ENCODE measurements around the gene GPR34.
A peak's percentile ranks its signal among the peaks of the same experiment; 100 is the strongest.
"Not testable (repeated sequence)": the region's sequence is repeated elsewhere in the genome, so short reads cannot be mapped to it uniquely, and the experiment has no call there.

Gene GPR34

GRCh38 chrX:41688835-41689234 is at the start of gene GPR34:
TSS of gene GPR34 (plus strand) at chrX:41688973. CDS start at chrX:41695634, 6,661 bp downstream.
- DNase-seq (ENCODE audit: low read depth) = no peak

- DNase-seq (ENCODE audit: low read depth) = not testable (repeated sequence)
These were observed 42.6 kb upstream of the GPR34 start for GRCh38 chrX:41646201-41646600.

DNA sequence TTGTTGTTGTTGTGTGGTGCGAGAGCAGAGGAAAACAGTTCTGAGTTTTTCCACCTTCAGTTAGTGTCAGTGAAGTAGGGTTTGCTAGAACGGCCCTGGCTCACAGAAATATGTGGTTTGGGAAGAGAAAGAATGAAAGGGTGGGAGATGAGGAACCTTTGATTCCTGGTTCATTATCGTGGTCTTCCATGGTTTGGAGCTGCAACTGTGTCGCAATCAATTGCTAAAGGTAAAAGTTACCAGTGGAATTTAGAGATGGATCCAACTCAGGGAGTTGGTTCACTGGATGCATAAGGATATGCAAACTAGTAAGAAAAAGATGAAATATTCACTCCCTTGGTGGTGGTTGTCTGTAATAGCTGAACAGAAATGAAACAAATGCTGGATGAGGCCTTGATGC is 35.6 kb upstream of the GPR34 start:
- no peak for DNase-seq (ENCODE audit: low read depth)

- no peak for DNase-seq (ENCODE audit: low read depth)
These were observed 33.7 kb upstream of the GPR34 start for GRCh38 chrX:41655101-41655500.

- DNase-seq (ENCODE audit: low read depth) = no peak
These were observed 33.1 kb upstream of the GPR34 start for GRCh38 chrX:41655631-41656030.

DNA sequence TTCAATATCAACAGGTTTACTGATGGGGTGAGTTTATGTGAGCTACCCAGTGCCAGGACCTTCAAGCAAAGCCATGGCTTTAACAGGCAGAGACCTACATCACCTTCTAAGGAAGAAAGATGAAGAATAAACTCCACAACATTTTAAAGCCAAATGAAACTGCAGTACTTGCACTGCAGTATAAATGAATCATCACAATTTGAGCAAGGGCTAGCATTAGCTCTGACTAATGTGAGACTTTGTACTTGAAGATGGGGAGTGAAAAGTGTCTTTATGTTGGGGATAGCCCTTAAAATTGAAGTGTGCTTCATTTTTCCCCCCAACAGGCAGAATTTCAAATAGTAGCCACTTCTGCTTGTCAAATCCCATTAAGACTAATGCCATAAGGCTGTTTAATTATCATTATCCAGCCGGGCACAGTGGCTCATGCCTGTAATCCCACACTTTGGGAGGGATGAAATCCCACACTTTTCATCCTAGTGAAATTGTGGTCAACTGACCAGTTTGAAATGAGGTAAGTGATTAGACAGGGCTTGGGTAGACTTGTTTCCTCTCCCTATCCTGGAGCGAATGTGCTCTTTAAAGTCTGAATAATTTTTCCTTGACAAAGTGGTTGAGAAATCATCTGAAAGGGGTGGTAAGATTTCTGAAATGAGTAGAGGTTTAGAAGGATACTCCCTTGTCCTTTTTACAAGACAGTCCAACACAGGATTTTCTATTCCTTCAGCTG is 27.2 kb upstream of the GPR34 start:
- DNase-seq (ENCODE audit: low read depth) = no peak

- DNase-seq (ENCODE audit: low read depth) = no peak
These were observed 24.3 kb upstream of the GPR34 start for GRCh38 chrX:41664375-41664901.

- DNase-seq (ENCODE audit: low read depth) = no peak
These were observed 23.9 kb upstream of the GPR34 start for GRCh38 chrX:41664908-41665307.

DNA sequence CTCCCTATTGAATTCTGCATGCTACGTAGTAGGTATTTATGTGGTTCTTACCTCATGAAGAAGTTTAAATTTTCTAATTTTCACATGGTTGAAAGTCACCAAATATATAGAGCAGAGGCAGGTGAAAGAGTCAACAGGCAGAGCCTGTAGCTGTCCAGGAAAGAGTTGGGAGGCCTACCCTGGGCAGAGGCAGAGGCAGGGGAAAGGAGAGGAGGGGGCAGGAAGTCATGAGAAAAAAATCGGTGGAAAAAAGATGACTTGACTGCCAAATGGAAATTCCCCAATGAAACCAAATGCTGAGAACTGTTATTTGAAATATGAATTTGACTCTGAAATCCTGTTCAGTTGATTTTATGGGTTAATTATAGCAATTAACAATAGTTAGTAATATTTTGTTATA is 23.1 kb upstream of the GPR34 start:
- DNase-seq (ENCODE audit: low read depth) = no peak

- DNase-seq (ENCODE audit: low read depth) = peak; percentile 40
These were observed 22.5 kb upstream of the GPR34 start for GRCh38 chrX:41666251-41666650.

GRCh38 chrX:41667631-41668030 is 21.1 kb upstream of the GPR34 start:
- DNase-seq (ENCODE audit: low read depth) = no peak

GRCh38 chrX:41670112-41670511 is 18.7 kb upstream of the GPR34 start:
- DNase-seq (ENCODE audit: low read depth) = no peak

DNA sequence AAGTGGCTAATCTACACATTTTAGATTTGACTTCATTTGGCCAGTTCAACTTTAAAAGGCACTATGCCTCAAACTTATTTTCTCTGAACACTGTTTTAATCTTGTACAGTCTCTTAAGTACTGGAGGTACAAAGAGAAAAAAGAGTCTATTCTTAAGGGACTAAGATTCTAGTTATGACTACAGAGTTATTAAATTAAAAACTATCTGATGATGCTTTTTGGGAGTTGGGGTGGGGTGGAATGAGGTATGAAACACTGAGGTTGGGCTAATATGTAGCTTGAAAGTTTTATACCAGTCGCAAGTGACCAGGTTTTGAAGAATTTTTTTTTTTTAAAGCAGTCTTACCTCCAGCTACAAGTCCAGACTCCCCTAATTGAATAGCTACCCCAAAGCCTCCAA is 17.7 kb upstream of the GPR34 start:
- DNase-seq (ENCODE audit: low read depth) = no peak

DNA sequence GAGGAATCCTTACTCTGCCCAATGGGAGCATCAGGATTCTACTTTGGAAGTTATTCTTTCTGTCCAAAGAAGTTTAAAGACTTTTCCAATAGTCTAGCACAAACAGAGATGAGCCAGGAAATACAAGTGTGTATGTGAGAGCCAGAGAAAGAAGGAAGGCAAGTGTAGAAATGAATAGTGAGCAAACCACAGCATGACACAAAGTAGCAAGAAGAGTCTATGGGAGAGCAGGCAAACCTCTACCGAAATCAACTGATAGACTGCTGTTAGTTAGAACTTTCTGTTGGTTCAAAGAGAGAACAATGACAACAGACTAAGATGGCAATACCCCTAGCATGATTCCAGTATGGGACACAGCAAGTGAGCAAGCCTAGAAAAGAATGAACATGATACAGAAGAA is 16.1 kb upstream of the GPR34 start:
- no peak for DNase-seq (ENCODE audit: low read depth)

GRCh38 chrX:41676361-41676760 is 12.4 kb upstream of the GPR34 start:
- not testable (repeated sequence) for DNase-seq (ENCODE audit: low read depth)

DNA sequence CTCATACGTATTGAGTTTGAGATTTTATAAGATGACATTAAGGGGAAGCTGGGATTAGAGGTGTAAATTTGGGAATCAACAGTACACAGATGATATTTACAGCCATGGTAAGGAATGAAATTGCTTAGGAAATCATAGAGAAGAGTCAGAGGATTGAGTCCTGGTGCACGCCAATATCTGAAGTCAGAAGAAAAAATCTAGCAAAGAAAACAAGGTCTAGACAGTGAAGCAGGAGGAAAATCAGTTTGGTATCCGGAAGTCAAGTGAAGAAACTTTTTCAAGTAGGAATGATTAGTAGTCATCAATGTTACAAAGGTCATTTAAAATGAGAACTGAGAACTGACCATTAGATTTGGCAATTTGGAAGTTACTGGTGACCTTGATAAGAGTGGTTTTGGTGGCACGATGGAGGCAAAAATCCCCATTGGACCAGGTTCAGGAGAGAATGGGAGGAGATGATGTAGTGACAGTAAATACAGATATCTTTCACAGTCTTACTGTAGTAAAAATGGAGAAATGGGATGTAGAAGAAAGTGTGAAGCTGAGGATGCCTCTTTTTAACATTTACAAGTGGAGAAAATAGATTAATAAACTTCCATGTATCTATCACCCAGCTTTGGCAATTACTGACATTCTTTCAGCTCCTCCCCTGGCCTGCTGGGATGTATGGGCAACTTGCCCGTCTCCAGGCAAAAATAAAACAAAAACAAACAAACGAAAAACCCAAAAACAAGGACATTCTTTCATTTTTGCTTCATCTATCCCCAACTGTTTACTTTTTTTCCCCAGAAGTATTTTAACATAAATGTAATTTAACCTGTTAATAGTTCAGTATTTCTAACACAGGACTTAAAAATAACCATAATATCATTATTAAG is 11.4 kb upstream of the GPR34 start:
- DNase-seq (ENCODE audit: low read depth) = no peak

- no peak for DNase-seq (ENCODE audit: low read depth)
These were observed 4.6 kb upstream of the GPR34 start for GRCh38 chrX:41684138-41684537.

GRCh38 chrX:41684940-41685339 is 3.8 kb upstream of the GPR34 start:
- DNase-seq (ENCODE audit: low read depth) = no peak

DNA sequence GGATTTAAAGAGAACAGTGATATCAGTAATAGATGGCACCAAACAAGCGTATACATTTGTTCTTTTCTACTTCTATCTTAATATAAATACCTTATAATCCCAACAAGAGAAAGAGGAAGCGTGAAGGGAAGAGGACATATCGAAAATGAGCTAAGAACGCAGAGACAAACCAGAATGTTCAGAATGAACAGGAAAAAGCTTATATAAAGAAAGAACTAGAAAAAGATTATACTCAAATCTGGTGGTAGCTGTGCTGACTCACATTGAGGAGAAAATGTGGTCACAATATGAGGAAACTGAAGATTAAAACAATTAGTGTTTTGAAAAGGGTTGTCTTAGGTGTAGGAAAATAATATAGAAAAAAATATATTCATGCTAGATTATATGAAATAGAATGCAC is 2.0 kb upstream of the GPR34 start:
- no peak for DNase-seq (ENCODE audit: low read depth)

DNA sequence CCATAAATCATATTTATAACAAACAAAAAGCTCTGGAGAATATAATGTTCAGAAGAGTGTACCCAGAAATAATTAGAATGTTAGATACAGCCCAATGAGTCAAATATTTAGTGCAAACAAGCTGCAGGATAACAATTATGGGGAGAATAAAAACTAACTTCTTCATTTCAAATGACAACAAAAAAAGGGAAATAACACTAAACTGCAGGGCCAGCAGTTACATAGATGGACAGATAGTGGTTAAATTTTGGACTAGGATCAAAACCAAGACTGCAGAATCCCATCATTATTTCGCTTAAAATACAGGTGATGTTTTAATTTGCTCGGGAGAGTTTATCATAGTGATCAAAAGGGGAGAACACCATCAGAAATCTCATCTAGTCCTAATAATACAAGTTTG is 617 bp upstream of the GPR34 start:
- no peak for DNase-seq (ENCODE audit: low read depth)

- no peak for DNase-seq (ENCODE audit: low read depth)
These were observed 938 bp downstream of the GPR34 start for GRCh38 chrX:41689711-41690110.

DNA sequence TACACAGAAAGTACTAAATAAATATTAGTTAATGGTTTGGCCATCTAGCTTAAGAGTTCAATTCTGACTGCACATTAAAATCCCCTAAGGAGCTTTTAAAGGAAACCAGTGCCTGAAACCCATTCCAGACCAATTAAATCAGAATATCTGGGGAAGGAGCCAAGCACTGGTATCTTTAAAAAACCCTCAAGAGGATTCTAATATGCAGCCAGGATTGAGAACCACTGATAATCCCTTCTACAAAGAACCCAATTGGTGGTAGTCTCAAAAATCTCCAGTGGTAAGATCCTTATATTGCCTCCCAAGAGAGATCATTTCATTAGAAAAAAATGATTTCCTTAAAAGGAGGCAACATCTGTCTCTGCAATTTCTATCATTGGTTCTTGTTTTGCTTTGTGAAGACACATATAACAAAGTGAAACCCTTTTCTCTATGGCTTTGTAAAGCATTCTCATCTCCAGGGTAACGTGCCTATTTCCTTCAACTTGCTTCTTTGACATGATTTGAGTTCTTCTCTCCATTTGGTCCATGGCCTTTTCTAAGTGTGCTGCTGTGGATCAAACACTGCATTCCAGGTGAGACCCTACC is 3.5 kb downstream of the GPR34 start:
- peak; percentile 55 for DNase-seq (ENCODE audit: low read depth)

DNA sequence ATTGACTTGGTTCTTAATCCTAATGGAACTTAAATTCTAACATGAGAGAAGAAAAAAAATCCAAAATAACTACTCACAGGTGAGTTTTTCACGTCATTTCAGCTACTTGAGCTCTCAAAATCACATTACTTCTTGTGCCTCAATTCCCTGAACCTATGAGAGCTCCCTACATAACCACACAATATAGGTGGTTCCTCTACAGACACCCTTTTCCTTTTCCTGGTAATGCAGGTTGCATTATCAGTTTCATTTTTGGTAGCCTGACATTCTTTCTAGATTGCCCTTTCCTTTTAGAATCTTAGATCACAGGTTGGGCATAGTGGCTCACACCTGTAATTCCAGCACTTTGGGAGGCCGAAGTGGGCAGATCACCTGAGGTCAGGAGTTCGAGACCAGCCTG is 4.3 kb downstream of the GPR34 start:
- no peak for DNase-seq (ENCODE audit: low read depth)

Measured in fibroblast of the conjunctiva (primary cell).